HCT116 (cell line): Measurements from ENCODE around the gene CTBP2. TPM values are rescaled to one million over a fixed set of nuclear protein-coding genes. Genes with fewer than 3 reads are reported as not detected.

ENCODE experiments used
- ATAC-seq: fragments of 200-7000 bp; cut with Tn5 transposase; 2 replicates; pipeline ENCODE4 v1.9.1; 2020; ENCODE audit warnings: mild to moderate bottlenecking, moderate library complexity
- BruUV-seq: library from RNA; stranded (reverse); fragments of 400-500 nt; replicated peaks from 2 replicates; lab custom pipeline; 2021; lab: Mats Ljungman, UMichigan
- CTCF ChIA-PET: fragments of 300-600 bp; sonication (Branson Sonifier 250); formaldehyde crosslinking; loops from one replicate; lab custom pipeline; 2021; ENCODE audit warnings: antibody characterized with exemption; lab: Charles Lee
- POLR2A ChIA-PET: fragments of 300-600, 350-600 bp; sonication (Branson Sonifier 250); formaldehyde crosslinking; loops from one replicate; lab custom pipeline; 2021; ENCODE audit warnings: antibody characterized with exemption; lab: Charles Lee
- RAD21 ChIA-PET, 2 experiments: fragments of 300-600 bp; sonication (Branson Sonifier 250); formaldehyde crosslinking; loops; one replicate each; lab custom pipeline; 2023; ENCODE audit warnings: low total read pairs in 2 of 2; ENCODE audit not compliant: uncharacterized antibody in 2 of 2, unreplicated experiment in 2 of 2, low non-redundant PET in 1 of 2; lab: Charles Lee
- DNase-seq: peaks from one replicate; pipeline ENCODE4 v3.0.0-alpha.2; 2010; ENCODE audit warnings: low read depth, low spot score
- H2AFZ ChIP-seq: fragments of 200-600 bp; shearing (Covaris generic), sonication (generic); 2 replicates; pipeline ENCODE4 v1.6.1; 2017; ENCODE audit warnings: low read depth, mixed run types, mixed read lengths, antibody characterized with exemption, low read length; ENCODE audit not compliant: poor library complexity, severe bottlenecking
- H3K27ac ChIP-seq: 2 replicates; pipeline ENCODE4 v1.5.1; 2012; ENCODE audit warnings: low read depth, low read length
- H3K27me3 ChIP-seq: fragments of 200-600 bp; sonication (generic); 2 replicates; pipeline ENCODE4 v1.6.1; 2016; ENCODE audit warnings: mixed run types, low read length, mixed read lengths; ENCODE audit not compliant: insufficient read depth
- H3K36me3 ChIP-seq, 2 experiments: fragments of 200-500 bp in 1 of 2; fragments of 200-600 bp in 1 of 2; sonication (Bioruptor generic) in 1 of 2; sonication (generic) in 1 of 2; 2 replicates each; pipeline versions ENCODE4 v1.5.1 to v1.6.1; 2014 to 2016; ENCODE audit warnings: low read length in 2 of 2, inconsistent platforms in 1 of 2, mixed read lengths in 1 of 2, mixed run types in 1 of 2; ENCODE audit not compliant: insufficient read depth in 2 of 2, control insufficient read depth in 1 of 2
- H3K4me1 ChIP-seq, 2 experiments: fragments of 200-600 bp in 1 of 2; sonication (generic) in 1 of 2; 2 replicates each; pipeline versions ENCODE4 v1.5.1 to v1.6.1; 2012 to 2017; ENCODE audit warnings: low read length in 2 of 2, inconsistent platforms in 1 of 2, mild to moderate bottlenecking in 1 of 2, mixed read lengths in 1 of 2, mixed run types in 1 of 2, moderate library complexity in 1 of 2; ENCODE audit not compliant: insufficient read depth in 2 of 2, control insufficient read depth in 1 of 2
- H3K4me2 ChIP-seq: fragments of 200-600 bp; sonication (generic); 2 replicates; pipeline ENCODE4 v1.6.1; 2017; ENCODE audit warnings: mixed run types, low read length, mixed read lengths
- H3K4me3 ChIP-seq, 2 experiments: fragments of 200-600 bp in 1 of 2; sonication (generic) in 1 of 2; replicated peaks in 1 of 2; 2 replicates each; pipeline ENCODE4 v1.5.1; 2011 to 2016; ENCODE audit warnings: low read length in 2 of 2, control low read depth in 1 of 2, low read depth in 1 of 2, mild to moderate bottlenecking in 1 of 2, mixed read lengths in 1 of 2, mixed run types in 1 of 2
- H3K79me2 ChIP-seq: fragments of 200-600 bp; sonication (generic); 2 replicates; pipeline ENCODE4 v1.6.1; 2017; ENCODE audit warnings: mild to moderate bottlenecking, mixed run types, low read length, moderate library complexity, mixed read lengths; ENCODE audit not compliant: insufficient read depth
- H3K9ac ChIP-seq: fragments of 200-600 bp; sonication (generic); 2 replicates; pipeline ENCODE4 v1.6.1; 2016; ENCODE audit warnings: low read length, mixed read lengths
- H3K9me2 ChIP-seq: fragments of 200-600 bp; sonication (generic), shearing (Covaris generic); 2 replicates; pipeline ENCODE4 v1.6.1; 2017; ENCODE audit warnings: mixed run types, mild to moderate bottlenecking, moderate library complexity; ENCODE audit not compliant: insufficient read depth
- H3K9me3 ChIP-seq, 2 experiments: fragments of 200-500 bp in 1 of 2; fragments of 200-600 bp in 1 of 2; sonication (Bioruptor generic) in 1 of 2; sonication (generic) in 1 of 2; 2 replicates each; pipeline ENCODE4 v1.6.1; 2014 to 2017; ENCODE audit warnings: low read length in 2 of 2, mixed read lengths in 2 of 2, inconsistent platforms in 1 of 2, low read depth in 1 of 2, mild to moderate bottlenecking in 1 of 2, mixed run types in 1 of 2, moderate library complexity in 1 of 2; ENCODE audit not compliant: control insufficient read depth in 1 of 2, insufficient read depth in 1 of 2
- H4K20me1 ChIP-seq: fragments of 200-600 bp; sonication (generic), shearing (Covaris generic); 2 replicates; pipeline ENCODE4 v1.6.1; 2017; ENCODE audit warnings: mixed run types, mild to moderate bottlenecking, moderate library complexity; ENCODE audit not compliant: insufficient read depth
- CBX3 ChIP-seq: IDR thresholded peaks from 2 replicates; pipeline ENCODE4 v1.6.1; 2012; ENCODE audit warnings: low read depth
- CTCF ChIP-seq, 3 experiments: fragments of 200-600 bp in 1 of 3; sonication (generic) in 1 of 3; IDR thresholded peaks in 2 of 3; conservative IDR thresholded peaks in 1 of 3; 2 replicates each; pipeline ENCODE4 v1.5.1; 2012 to 2017; ENCODE audit warnings: low read depth in 2 of 3, low read length in 2 of 3, antibody characterized with exemption in 1 of 3, borderline replicate concordance in 1 of 3, control low read depth in 1 of 3, mild to moderate bottlenecking in 1 of 3, mixed read lengths in 1 of 3, mixed run types in 1 of 3, moderate library complexity in 1 of 3; ENCODE audit not compliant: insufficient read depth in 1 of 3
- EGR1 ChIP-seq: IDR thresholded peaks from 2 replicates; pipeline ENCODE4 v1.6.1; 2012; ENCODE audit warnings: low read depth
- ELF1 ChIP-seq: IDR thresholded peaks from 2 replicates; pipeline ENCODE4 v1.6.1; 2012; ENCODE audit warnings: low read depth, borderline replicate concordance
- EZH2 ChIP-seq: fragments of 200-600 bp; sonication (generic); IDR thresholded peaks from 2 replicates; pipeline ENCODE4 v1.6.1; 2017; ENCODE audit warnings: antibody characterized with exemption, mixed run types
- JUND ChIP-seq: IDR thresholded peaks from 2 replicates; pipeline ENCODE4 v1.6.1; 2012
- POLR2A ChIP-seq: IDR thresholded peaks from 2 replicates; pipeline ENCODE4 v1.7.0; 2011; ENCODE audit warnings: borderline replicate concordance; ENCODE audit not compliant: insufficient read depth, insufficient read length; ENCODE audit errors: extremely low read depth
- RAD21 ChIP-seq: IDR thresholded peaks from 2 replicates; pipeline ENCODE4 v1.6.1; 2012; ENCODE audit warnings: low read depth, mild to moderate bottlenecking
- REST ChIP-seq: IDR thresholded peaks from 2 replicates; pipeline ENCODE4 v1.6.1; 2012; ENCODE audit warnings: low read depth
- TCF7L2 ChIP-seq: IDR thresholded peaks from 2 replicates; pipeline ENCODE4 v1.7.0; 2011; ENCODE audit warnings: borderline replicate concordance, inconsistent platforms; ENCODE audit not compliant: insufficient read depth, insufficient read length; ENCODE audit errors: extremely low read depth
- intact Hi-C: fragments of 100-400 bp; cut with micrococcal nuclease; formaldehyde crosslinking; loops from 2 replicates; pipeline ENCODE4 v1.10.0; 2022
- total RNA-seq: library from RNA; stranded (reverse); gene quantifications from one replicate; pipeline ENCODE4 v1.2.1, GENCODE V29; 2021; ENCODE audit not compliant: unreplicated experiment

CTBP2 gene
- total RNA-seq, 1 experiment from 2014 or later, result 144 TPM

DNA sequence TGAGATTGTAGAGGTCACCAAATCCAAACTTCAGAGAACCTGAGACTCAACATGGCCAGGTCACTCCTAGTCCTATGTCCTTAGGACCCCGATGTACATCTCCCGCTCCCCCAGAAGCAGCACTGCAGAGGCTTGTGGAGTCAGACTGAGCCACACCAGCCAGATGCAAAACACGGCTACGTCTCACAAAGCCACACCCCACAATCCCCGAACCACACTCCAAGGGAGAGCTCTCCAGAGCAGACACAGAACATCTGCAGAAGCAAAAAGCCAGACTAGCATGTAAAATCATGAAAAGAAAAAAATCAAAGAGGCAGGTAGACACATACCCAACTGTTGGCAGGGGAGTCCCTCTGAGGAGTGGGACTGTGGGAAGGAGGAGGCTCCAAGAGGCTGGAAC lies 104.9 kb downstream of the CTBP2 start:
- H3K27me3 ChIP-seq, result no peaks in the 10 kb centered on the region
- DNase-seq, result no peak

More for the DNA sequence above, 104.9 kb downstream of the CTBP2 start:
- Histone ChIP-seq H3K4me2 (no peak overlapping the region), H3K79me2 (peaks cover 91% of the 10 kb centered on the region), H3K4me3 (no peak overlapping the region), H2AFZ (no peak overlapping the region), H3K9me2 (no peaks in the 10 kb centered on the region), H3K36me3 (peaks cover 0 to 3% of the 10 kb centered on the region in 2 experiments; a peak in 1 of 4 replicates), H3K27ac (no peak overlapping the region), H4K20me1 (no peaks in the 10 kb centered on the region), H3K9ac (no peak overlapping the region), H3K9me3 (no peaks in the 10 kb centered on the region), H3K4me1 (peaks cover 0 to 5% of the 10 kb centered on the region in 2 experiments; a peak in 1 of 4 replicates)
- intact Hi-C loops, result no loop called here
- no TSS peak for BruUV-seq
- no peak for ATAC-seq
- ChIA-PET CTCF (no interaction called here), RAD21 (no interaction called here), POLR2A (no interaction called here)
- TF ChIP-seq POLR2A (no peak), CBX3 (no peak), EGR1 (no peak), JUND (no peak), RAD21 (no peak), TCF7L2 (no peak), EZH2 (no peak), CTCF (IDR thresholded peaks at IDR 0.05 in 2 of 3, conservative IDR thresholded peaks at IDR 0.05 in 1 of 3; ENCODE audit: borderline replicate concordance in 1 of 3, insufficient read depth in 1 of 3, low read depth in 2 of 3, low read length in 2 of 3) (no peak), REST (no peak), ELF1 (no peak)
